ENCODE measurements around the gene OSBPL8. TPM values are rescaled to one million over a fixed set of nuclear protein-coding genes. Genes with fewer than 3 reads are reported as not detected.

The OSBPL8 gene, protein sequence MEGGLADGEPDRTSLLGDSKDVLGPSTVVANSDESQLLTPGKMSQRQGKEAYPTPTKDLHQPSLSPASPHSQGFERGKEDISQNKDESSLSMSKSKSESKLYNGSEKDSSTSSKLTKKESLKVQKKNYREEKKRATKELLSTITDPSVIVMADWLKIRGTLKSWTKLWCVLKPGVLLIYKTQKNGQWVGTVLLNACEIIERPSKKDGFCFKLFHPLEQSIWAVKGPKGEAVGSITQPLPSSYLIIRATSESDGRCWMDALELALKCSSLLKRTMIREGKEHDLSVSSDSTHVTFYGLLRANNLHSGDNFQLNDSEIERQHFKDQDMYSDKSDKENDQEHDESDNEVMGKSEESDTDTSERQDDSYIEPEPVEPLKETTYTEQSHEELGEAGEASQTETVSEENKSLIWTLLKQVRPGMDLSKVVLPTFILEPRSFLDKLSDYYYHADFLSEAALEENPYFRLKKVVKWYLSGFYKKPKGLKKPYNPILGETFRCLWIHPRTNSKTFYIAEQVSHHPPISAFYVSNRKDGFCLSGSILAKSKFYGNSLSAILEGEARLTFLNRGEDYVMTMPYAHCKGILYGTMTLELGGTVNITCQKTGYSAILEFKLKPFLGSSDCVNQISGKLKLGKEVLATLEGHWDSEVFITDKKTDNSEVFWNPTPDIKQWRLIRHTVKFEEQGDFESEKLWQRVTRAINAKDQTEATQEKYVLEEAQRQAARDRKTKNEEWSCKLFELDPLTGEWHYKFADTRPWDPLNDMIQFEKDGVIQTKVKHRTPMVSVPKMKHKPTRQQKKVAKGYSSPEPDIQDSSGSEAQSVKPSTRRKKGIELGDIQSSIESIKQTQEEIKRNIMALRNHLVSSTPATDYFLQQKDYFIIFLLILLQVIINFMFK
- total RNA-seq: 62.6 TPM

GRCh38 chr12:76559400-76560085 is at the start of gene OSBPL8:
Gene OSBPL8 (minus strand): TSS chr12:76559771. CDS start chr12:76487551, 72,220 bp downstream.
- peak; percentile 96 for ATAC-seq

DNA sequence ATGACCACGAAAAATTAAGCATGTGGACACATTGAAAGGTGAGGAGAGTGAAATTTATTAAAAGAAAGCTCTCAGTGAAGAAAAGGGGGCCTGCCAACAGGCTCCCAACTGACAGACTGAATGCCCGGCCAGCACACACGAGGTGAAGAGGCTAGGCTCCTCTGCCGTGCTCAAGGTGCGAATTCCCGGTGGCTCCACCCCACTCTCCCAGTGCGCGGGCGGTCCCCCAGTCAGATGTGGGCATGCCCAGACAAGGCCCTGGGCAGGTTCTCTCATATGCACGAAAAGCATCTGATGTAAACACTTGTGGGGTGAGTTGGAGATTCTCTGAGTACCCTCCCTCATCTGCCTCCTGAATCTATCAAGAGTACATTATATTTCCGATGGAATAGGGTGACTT is 48.5 kb upstream of the OSBPL8 start:
- no peak for ATAC-seq

DNA sequence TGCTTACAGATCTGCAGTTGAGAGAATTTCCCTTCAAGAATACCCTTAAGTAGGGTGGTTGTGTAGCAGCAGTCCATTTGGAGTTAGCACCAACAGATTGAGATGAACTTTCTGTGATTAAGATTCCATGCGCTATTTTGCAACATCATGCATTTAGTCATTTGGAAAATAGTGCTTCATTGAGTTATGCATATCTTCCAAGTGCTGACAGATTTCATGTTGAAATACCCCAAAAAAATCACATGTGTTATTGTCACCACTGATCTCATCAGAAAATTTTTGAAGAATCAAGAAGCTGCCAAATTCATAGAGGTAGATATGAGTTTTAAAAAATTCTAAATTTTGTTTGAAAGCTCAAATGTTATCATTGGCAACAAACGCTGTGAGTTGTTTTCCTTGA is 35.5 kb upstream of the OSBPL8 start:
- ATAC-seq: no peak

- no peak for ATAC-seq
Observed at GRCh38 chr12:76591476-76591875, 31.9 kb upstream of the OSBPL8 start.

- no peak for ATAC-seq
Observed at GRCh38 chr12:76590131-76590530, 30.6 kb upstream of the OSBPL8 start.

DNA sequence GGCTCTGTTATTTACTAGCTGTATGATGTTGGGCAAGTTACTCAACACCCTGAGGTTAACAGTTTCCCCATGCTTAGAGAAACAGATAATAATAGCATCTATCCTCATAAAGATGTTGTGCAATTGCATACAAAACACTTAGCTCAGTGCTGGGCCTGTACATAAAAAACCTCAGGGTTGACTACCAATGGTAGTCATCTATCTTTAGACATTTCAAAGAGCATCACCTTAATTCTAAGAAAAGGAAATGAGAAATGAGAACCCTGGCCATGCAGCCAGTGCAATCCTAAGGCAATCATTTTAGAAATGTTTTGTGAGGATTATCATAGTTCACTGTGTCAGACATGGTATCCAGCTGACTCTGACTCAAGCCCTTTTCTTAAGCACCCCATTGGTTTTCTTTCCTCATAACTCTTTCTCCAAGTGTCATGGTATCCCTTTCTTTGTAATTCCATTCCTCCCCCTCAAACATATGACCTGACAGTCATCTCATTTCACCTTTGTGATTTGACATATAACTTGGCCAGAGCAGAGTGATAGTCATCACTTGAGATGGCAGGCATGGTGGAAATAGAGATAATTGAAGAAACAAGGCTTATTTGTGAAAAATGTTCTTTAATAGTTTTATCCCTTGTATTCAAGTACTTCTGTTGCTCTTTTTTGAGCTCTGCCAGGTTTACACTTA is 29.5 kb upstream of the OSBPL8 start:
- peak; percentile 47 for ATAC-seq

DNA sequence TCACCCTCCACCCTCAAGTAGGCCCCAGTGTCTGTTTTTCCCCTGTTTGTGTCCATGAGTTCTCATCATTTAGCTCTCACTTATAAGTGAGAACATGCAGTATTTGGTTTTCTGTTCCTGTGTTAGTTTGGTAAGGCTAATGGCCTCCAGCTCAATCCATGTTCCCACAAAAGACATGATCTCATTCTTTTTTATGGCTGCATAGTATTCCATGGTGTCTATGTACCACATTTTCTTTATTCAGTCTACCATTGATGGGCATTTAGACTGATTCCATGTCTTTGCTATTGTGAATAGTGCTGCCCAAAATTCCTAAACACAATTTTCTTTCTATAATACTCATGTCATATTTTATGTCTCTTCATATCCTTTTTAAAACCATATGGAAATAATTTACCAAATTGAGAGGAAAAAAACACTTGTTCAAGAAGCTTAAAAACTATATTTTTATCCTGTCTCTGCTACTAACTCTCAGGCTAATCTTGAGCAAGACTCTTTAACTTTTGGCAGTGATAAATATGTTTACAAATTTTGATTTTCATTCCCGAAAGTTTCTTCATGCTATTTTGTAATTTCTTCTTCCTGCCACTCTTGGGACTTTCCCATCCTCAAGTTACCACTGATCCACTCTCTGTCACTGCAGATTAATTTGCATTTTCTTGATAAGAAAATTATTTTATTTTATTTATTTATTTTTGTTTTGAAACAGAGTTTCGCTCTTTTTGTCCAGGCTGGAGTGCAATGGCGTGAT is 28.0 kb upstream of the OSBPL8 start:
- no peak for ATAC-seq

GRCh38 chr12:76586764-76587395 is 27.3 kb upstream of the OSBPL8 start:
- peak; percentile 45 for ATAC-seq

DNA sequence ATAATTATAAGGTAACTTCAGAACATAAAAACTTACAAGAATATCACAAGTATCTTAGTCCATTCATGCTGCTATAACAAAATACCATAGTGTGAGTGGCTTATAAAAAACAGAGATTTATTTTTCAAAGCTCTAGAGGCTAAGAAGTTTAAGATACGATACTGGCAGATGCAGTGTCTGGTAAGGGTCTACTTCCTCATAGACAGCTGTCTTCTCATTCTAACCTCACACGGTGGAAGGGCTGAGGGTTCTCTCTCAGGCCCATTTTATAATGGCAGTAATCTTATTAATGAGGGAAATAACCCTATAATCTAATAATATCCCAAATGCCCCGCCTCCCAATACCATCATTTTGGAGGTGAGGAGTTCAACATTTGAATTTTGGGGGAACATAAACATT is 23.7 kb upstream of the OSBPL8 start:
- no peak for ATAC-seq

DNA sequence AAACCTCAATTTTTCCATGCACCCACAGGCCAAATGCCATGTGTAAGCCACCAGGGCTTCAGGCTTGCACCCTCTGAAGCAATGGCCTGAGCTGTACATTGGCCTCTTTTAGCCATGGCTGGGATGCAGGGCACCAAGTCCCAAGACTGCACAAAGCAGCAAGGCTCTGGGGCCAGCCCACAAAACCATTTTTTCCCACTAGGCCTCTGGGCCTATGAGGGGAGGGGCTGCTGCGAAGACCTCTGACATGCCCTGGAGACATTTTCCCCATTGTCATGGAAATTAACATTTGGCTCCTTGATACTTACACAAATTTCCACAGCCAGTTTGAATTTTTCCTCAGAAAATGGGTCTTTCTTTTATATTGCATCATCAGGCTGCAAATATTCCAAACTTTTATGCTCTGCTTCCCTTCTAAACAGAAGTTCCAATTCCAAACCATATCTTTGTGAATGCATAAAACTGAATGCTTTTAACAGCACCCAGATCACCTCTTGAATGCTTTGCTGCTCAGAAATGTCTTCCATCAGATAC is 14.3 kb upstream of the OSBPL8 start:
- ATAC-seq: no peak

GRCh38 chr12:76571256-76571655 is 11.7 kb upstream of the OSBPL8 start:
- ATAC-seq: no peak

- ATAC-seq: no peak
Observed at GRCh38 chr12:76569685-76570604, 10.4 kb upstream of the OSBPL8 start.

DNA sequence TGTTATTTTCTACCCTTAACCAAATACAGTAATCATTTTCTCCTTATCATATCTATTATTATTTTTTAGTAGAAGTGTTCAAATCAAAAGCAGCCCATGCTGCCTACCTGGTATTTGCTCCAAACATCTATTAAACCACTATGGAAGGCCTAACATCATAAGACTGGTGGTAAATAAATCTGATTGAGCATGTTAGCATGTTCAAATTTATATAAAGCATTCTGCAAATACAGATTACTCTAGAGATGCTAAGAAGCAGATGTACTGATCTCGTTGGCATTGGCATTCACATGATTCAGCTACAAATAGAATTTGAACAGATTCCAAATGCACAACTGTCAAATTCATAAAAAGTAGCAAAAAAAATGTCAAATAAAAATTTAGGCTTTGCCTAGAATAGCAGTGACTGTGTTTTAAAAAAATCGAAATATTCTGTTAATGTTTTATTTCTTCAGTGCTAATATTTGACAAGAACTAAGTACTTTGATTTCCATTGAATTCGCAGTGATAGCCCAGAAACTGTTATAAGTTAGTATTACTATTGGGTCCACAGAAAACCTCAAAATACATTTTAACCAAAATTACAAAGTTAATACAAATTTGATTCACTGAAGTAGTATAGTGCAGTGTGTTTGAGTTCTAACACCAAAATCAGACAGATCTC is 9.4 kb upstream of the OSBPL8 start:
- no peak for ATAC-seq

DNA sequence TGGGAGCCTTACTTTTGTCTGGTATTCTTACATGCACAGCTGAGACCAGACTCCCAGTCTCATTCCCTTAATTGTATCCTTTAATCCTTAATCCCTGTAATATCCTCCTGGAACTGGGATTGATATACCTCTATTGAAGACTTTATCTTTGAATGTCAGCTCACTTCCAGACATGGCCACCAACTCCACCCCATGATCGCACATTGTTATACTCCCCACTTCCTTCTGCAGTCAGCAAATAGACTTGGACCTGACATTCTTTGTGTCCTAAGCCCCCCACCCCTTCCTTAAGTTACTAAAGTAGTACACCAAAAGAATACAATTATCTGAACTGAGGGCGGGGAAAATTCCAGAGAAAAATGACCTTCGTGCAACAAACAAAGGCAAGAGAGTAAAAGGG is 8.6 kb upstream of the OSBPL8 start:
- no peak for ATAC-seq

DNA sequence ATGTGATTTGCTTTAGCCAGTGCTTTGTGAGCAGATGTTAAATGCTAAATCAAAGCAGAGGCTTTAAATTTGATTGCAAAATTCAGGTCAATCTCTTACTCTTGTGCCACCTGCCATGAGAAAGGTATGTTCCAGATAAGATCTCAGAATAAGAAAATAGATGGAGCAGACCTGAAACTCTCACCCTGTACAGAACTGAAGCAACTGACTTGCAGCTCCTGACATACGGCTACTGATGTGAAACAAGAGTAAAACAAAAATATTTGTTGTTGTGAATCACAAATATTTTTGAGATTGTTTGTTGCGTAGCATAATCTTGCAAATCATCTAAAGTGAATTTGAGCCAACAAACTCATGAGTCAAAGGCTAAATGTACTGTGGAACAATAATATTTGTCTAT is 3.5 kb upstream of the OSBPL8 start:
- no peak for ATAC-seq

DNA sequence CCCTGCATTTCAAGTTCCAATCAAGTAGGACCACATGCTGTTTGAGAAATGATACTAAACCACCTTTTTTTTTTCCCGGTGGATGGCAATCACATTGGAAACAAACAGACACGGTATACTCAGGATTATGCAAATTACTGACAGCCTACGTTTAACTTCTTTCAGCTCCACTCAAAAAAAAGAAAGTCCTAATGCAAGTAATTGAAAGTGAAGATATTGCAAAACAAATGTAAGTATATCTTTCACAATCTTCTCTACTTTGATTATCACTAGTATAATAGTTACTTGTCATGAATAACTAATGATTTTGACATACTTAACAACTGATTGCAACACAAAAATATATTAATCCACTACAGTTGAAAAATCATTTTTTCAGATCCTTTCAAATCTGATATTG is 2.6 kb upstream of the OSBPL8 start:
- no peak for ATAC-seq

DNA sequence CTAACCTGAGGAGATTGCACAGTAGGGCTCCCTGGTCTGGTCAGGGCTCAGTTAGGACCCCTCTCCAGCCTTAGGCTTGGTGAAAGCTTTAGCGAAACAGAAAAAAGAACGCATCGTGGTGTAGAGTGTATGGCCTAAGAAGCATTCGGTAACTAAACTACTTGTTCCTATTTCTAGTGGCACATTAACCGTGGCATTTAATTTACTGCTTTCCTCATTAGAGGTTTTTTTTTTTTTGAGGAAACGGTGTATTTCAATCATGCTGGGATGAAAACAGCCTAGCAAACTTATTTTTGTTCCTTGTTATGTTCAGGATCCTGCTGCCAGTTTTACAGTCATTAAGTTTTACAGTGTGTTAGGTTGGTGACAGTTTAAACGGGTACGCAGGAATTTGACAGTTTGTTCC is 518 bp upstream of the OSBPL8 start:
- no peak for ATAC-seq

DNA sequence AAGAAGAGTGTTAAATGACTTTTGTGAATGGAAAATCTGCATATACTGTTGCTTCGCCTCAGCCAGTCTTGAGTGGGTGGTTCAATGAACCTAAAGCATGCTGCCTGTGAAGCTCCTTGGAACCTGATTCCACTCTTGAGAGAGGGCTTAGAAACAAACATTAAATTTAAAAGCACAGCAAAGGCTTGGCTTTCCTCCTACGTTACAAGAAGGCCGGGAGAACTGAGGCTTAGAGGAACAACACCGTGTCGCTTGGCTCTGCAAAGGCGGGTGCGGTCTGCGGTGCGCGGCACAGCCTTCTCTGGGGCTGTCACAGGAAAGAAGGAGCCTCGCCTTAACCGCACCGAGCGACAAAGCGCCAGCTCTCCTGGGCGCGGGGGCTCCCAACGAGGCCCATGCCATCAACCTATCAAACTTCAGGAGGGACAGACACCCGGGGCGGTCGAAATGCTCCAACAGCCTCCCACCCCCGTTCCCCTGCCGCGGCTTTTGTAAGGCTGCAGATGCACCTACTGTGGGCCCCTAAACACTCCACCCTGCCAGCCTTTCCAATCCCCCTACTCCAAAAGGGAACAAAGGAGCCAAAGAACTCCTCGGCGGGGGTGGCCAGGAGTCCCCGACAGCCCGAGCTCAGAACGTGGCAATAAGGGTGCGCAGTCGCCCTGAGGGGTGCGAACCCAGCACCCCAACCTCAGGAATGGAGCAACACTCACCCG is 729 bp downstream of the OSBPL8 start:
- peak; percentile 86 for ATAC-seq

DNA sequence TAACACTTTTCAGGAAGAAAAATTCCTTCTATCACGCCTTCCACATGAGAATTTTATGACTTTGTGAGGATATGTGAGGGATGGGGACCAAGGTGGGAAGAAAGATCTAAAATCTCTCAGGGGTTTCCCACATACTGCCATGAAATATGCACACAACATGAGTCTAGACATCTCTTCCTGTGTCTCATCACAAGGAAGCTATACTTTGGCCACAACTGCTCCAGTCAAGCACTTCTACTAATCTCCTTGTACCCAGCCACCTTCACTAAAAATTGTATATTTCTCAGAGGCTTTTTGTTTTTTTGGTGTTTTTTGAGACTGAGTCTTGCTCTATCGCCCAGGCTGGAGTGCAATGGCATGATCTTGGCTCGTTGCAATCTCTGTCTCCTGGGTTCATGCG is 3.2 kb downstream of the OSBPL8 start:
- no peak for ATAC-seq
